Fibroblast of skin of left biceps (primary cell): ENCODE results near the gene EVA1A.

Experiments
- DNase-seq, 2 experiments: peaks; one replicate each; pipeline ENCODE4 v3.0.0-alpha.2; 2013; ENCODE audit warnings: low read depth in 2 of 2

EVA1A gene

GRCh38 chr2:75541430-75541829, 19.3 kb downstream of the EVA1A start:
- DNase-seq, result no peak

GRCh38 chr2:75540994-75541393, 19.7 kb downstream of the EVA1A start:
- no peak for DNase-seq

- peak; percentile 87 to 88 for DNase-seq
Observed at GRCh38 chr2:75539955-75540716, 20.6 kb downstream of the EVA1A start.

GRCh38 chr2:75538521-75539490, 21.9 kb downstream of the EVA1A start:
- no peak for DNase-seq

- no peak for DNase-seq
Observed at GRCh38 chr2:75537658-75538057, 23.1 kb downstream of the EVA1A start.

GRCh38 chr2:75533135-75533534, 27.6 kb downstream of the EVA1A start:
- no peak for DNase-seq

GRCh38 chr2:75532488-75532887, 28.3 kb downstream of the EVA1A start:
- DNase-seq, result no peak

- no peak for DNase-seq
Observed at GRCh38 chr2:75528221-75528977, 32.3 kb downstream of the EVA1A start.

GRCh38 chr2:75527676-75528075, 33.1 kb downstream of the EVA1A start:
- DNase-seq, result no peak

GRCh38 chr2:75526842-75527241, 33.9 kb downstream of the EVA1A start:
- DNase-seq, result no peak

- DNase-seq, result no peak
Observed at GRCh38 chr2:75525434-75526310, 35.1 kb downstream of the EVA1A start.

- DNase-seq, result no peak
Observed at GRCh38 chr2:75524276-75524911, 36.3 kb downstream of the EVA1A start.

GRCh38 chr2:75523313-75524275, 37.1 kb downstream of the EVA1A start:
- DNase-seq, result peak; percentile 50 to 56

GRCh38 chr2:75522543-75523312, 38.0 kb downstream of the EVA1A start:
- DNase-seq, result no peak

GRCh38 chr2:75521225-75521872, 39.4 kb downstream of the EVA1A start:
- no peak for DNase-seq

- DNase-seq, result no peak
Observed at GRCh38 chr2:75519843-75520242, 40.9 kb downstream of the EVA1A start.

- no peak for DNase-seq
Observed at GRCh38 chr2:75518638-75519465, 41.9 kb downstream of the EVA1A start.
